GM23338 (cell line): ENCODE results near the gene MRPS34. TPM values are rescaled to one million over a fixed set of nuclear protein-coding genes. Genes with fewer than 3 reads are reported as not detected.

Source experiments
- ATAC-seq: fragments of 200-7000 bp; cut with Tn5 transposase; 3 replicates; pipeline ENCODE4 v1.9.1; 2020
- DNase-seq: peaks from one replicate; pipeline ENCODE4 v3.0.0-alpha.2; 2015; ENCODE audit warnings: low spot score
- H2AFZ ChIP-seq: fragments of 200-600 bp; sonication (generic); 2 replicates; pipeline ENCODE4 v1.8.0; 2016; ENCODE audit warnings: antibody characterized with exemption, mild to moderate bottlenecking, moderate library complexity
- H3F3A ChIP-seq: fragments of 200-600 bp; sonication (generic); replicated peaks from 2 replicates; pipeline ENCODE4 v1.8.0; 2017; ENCODE audit warnings: antibody characterized with exemption, mixed run types, low read depth
- H3K27ac ChIP-seq: fragments of 200-600 bp; sonication (generic); 2 replicates; pipeline ENCODE4 v1.6.1; 2016; ENCODE audit warnings: low read depth
- H3K27me3 ChIP-seq: fragments of 200-600 bp; sonication (generic); 2 replicates; pipeline ENCODE4 v1.8.0; 2016; ENCODE audit warnings: mild to moderate bottlenecking, mixed run types, moderate library complexity; ENCODE audit not compliant: insufficient read depth
- H3K36me3 ChIP-seq: fragments of 200-600 bp; sonication (generic); 2 replicates; pipeline ENCODE4 v1.8.0; 2016; ENCODE audit warnings: mild to moderate bottlenecking; ENCODE audit not compliant: insufficient read depth
- H3K4me1 ChIP-seq: fragments of 200-600 bp; sonication (generic); 2 replicates; pipeline ENCODE4 v1.8.0; 2016; ENCODE audit warnings: mild to moderate bottlenecking, moderate library complexity; ENCODE audit not compliant: insufficient read depth
- H3K4me2 ChIP-seq: fragments of 200-600 bp; sonication (generic); 2 replicates; pipeline ENCODE4 v1.7.1; 2017; ENCODE audit warnings: mixed run types
- H3K4me3 ChIP-seq: fragments of 200-600 bp; sonication (generic); 2 replicates; pipeline ENCODE4 v1.6.1; 2016; ENCODE audit warnings: mixed run types
- H3K79me2 ChIP-seq: fragments of 200-600 bp; sonication (generic); replicated peaks from 2 replicates; pipeline ENCODE4 v1.8.0; 2017; ENCODE audit warnings: mild to moderate bottlenecking; ENCODE audit not compliant: insufficient read depth
- H3K9me2 ChIP-seq: fragments of 200-600 bp; sonication (generic); 2 replicates; pipeline ENCODE4 v1.8.0; 2017; ENCODE audit not compliant: insufficient read depth
- H4K20me1 ChIP-seq: fragments of 200-600 bp; sonication (generic); replicated peaks from 2 replicates; pipeline ENCODE4 v1.8.0; 2017; ENCODE audit warnings: mild to moderate bottlenecking; ENCODE audit not compliant: insufficient read depth
- H3K27ac Mint-ChIP-seq: 2 replicates; pipeline ENCODE4 v1.8.0; 2020; ENCODE audit warnings: inconsistent platforms, mild to moderate bottlenecking, moderate library complexity, mixed read lengths
- H3K27me3 Mint-ChIP-seq: 3 replicates; pipeline ENCODE4 v1.8.0; 2022; ENCODE audit warnings: low read depth, mild to moderate bottlenecking, moderate library complexity, mixed read lengths, inconsistent platforms; ENCODE audit not compliant: insufficient read depth, poor library complexity
- H3K36me3 Mint-ChIP-seq: 3 replicates; pipeline ENCODE4 v1.8.0; 2021; ENCODE audit warnings: low read depth, mild to moderate bottlenecking, inconsistent platforms, moderate library complexity, mixed read lengths
- H3K4me1 Mint-ChIP-seq: 3 replicates; pipeline ENCODE4 v1.8.0; 2020; ENCODE audit warnings: mild to moderate bottlenecking, inconsistent platforms, mixed read lengths
- H3K4me3 Mint-ChIP-seq: 3 replicates; pipeline ENCODE4 v1.8.0; 2021; ENCODE audit warnings: moderate library complexity, mild to moderate bottlenecking, inconsistent platforms, mixed read lengths
- H3K9me3 Mint-ChIP-seq: 3 replicates; pipeline ENCODE4 v1.8.0; 2020; ENCODE audit warnings: moderate library complexity, mild to moderate bottlenecking, inconsistent platforms, mixed read lengths
- CREB1 ChIP-seq: fragments of 250-450 bp; sonication (Bioruptor Pico); IDR thresholded peaks from 2 replicates; pipeline ENCODE4 v1.5.0; 2020; ENCODE audit warnings: low read depth, mild to moderate bottlenecking, moderate library complexity
- EZH2phosphoT487 ChIP-seq: fragments of 200-600 bp; sonication (generic); IDR thresholded peaks from one replicate; pipeline ENCODE4 v1.8.1; 2018; ENCODE audit warnings: antibody characterized with exemption; ENCODE audit not compliant: unreplicated experiment
- JUNB ChIP-seq: IDR thresholded peaks from one replicate; pipeline ENCODE4 v1.6.1; 2016; ENCODE audit warnings: antibody characterized with exemption; ENCODE audit not compliant: unreplicated experiment
- REST ChIP-seq: IDR thresholded peaks from one replicate; pipeline ENCODE4 v1.6.1; 2018; ENCODE audit warnings: antibody characterized with exemption; ENCODE audit not compliant: unreplicated experiment
- STAT1 ChIP-seq: IDR thresholded peaks from one replicate; pipeline ENCODE4 v1.6.1; 2016; ENCODE audit warnings: antibody characterized with exemption; ENCODE audit not compliant: unreplicated experiment
- ZNF331 ChIP-seq: fragments of 250-450 bp; sonication (Bioruptor Pico); IDR thresholded peaks from 2 replicates; pipeline ENCODE4 v1.5.0; 2020; ENCODE audit warnings: low read depth, mild to moderate bottlenecking, moderate library complexity
- polyA plus RNA-seq: library from polyadenylated mRNA; unstranded; fragments of >200 nt; fragmentation: Nextera tagmentation; extraction: Ambion mirVana; gene quantifications from 2 replicates; pipeline ENCODE4 v1.2.1, GENCODE V29; 2016
- total RNA-seq: library from RNA; depleted of rRNA; stranded (reverse); fragments of >200 nt; shearing (Covaris generic); gene quantifications from 2 replicates; pipeline ENCODE4 v1.2.3, GENCODE V29; 2014
- TF ChIP-seq, protein P1 (sequence below), 2 experiments: fragments of 200-600 bp in 1 of 2; sonication (generic) in 1 of 2; conservative IDR thresholded peaks; 2 replicates each; pipeline versions ENCODE4 v1.5.1 to v1.6.1; 2016 to 2017; ENCODE audit warnings: antibody characterized with exemption in 2 of 2, low read depth in 2 of 2, mild to moderate bottlenecking in 2 of 2, moderate library complexity in 1 of 2
- TF ChIP-seq, protein P2 (sequence below): fragments of 250-450 bp; sonication (Bioruptor Pico); IDR thresholded peaks from 2 replicates; pipeline ENCODE4 v1.5.0; 2020; ENCODE audit warnings: mild to moderate bottlenecking, moderate library complexity

MRPS34 gene
- total and polyA plus RNA-seq, 2 experiments from 2014 or later: 248 to 391 TPM

DNA sequence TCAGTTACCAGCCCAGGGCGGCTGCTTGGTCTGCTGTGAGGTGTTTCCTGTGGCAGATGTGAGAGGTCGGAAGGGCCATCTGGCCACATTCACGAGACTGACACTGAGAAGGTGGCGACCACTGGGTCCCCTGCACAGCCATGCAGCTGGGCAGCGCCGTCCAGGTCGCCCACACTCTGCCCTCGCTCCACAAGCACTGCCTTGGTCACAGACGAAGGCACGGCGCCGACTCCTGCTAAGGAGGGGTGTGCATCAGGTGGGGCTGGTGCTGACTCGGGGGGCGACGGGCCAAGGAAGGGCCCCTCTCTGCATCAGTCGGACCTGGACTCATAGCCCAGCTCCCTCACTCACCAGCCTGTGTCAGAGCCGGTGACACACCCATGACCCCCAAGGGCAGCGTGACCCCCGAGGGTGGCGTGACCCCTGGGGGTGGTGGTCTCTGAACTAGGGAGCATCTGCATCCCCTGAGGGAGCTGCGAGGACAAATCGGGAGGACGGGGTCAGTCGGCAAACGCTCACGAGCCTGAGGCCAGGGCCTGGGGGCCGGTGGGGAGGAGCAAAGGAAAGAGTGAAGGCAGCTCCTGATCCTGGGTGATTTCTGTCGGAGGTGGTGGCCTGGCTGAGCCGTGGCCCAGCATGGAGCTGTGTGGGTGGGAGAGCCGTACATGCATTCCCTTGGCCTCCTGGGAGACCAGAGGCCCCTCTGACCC is 32.0 kb downstream of the MRPS34 start:
- Mint-ChIP-seq H3K27me3 (peaks cover 6% of the 10 kb centered on the region), H3K4me3 (no peak overlapping the region), H3K4me1 (no peaks in the 10 kb centered on the region), H3K36me3 (peaks cover 8% of the 10 kb centered on the region; the same call in 2 of the 3 replicates), H3K27ac (no peak overlapping the region; the same call in 1 of the 2 replicates), H3K9me3 (peaks cover 3% of the 10 kb centered on the region; the same call in 2 of the 3 replicates)
- no peak overlapping the region for H2AFZ ChIP-seq
- no peaks in the 10 kb centered on the region for H3K9me2 ChIP-seq
- no peak overlapping the region for H3K4me2 ChIP-seq
- no peaks in the 10 kb centered on the region for H3K27me3 ChIP-seq
- H3K4me3 ChIP-seq: no peak overlapping the region
- DNase-seq (no peak), ATAC-seq (no peak)
- H3K79me2 ChIP-seq: no peaks in the 10 kb centered on the region
- no peak overlapping the region for H3K27ac ChIP-seq
- peaks cover 36% of the 10 kb centered on the region for H3F3A ChIP-seq
- H4K20me1 ChIP-seq: no peaks in the 10 kb centered on the region
- no peaks in the 10 kb centered on the region for H3K4me1 ChIP-seq
- H3K36me3 ChIP-seq: no peaks in the 10 kb centered on the region
- TF ChIP-seq ZNF331 (CRISPR knock-in tag) (no peak), EZH2phosphoT487 (no peak), CREB1 (CRISPR knock-in tag) (no peak), JUNB (no peak), STAT1 (no peak), REST (no peak)
- TF ChIP-seq, protein P1, sequence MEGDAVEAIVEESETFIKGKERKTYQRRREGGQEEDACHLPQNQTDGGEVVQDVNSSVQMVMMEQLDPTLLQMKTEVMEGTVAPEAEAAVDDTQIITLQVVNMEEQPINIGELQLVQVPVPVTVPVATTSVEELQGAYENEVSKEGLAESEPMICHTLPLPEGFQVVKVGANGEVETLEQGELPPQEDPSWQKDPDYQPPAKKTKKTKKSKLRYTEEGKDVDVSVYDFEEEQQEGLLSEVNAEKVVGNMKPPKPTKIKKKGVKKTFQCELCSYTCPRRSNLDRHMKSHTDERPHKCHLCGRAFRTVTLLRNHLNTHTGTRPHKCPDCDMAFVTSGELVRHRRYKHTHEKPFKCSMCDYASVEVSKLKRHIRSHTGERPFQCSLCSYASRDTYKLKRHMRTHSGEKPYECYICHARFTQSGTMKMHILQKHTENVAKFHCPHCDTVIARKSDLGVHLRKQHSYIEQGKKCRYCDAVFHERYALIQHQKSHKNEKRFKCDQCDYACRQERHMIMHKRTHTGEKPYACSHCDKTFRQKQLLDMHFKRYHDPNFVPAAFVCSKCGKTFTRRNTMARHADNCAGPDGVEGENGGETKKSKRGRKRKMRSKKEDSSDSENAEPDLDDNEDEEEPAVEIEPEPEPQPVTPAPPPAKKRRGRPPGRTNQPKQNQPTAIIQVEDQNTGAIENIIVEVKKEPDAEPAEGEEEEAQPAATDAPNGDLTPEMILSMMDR (conservative IDR thresholded peaks at IDR 0.05; ENCODE audit: low read depth in 2 of 2): no peak
- TF ChIP-seq, protein P2, sequence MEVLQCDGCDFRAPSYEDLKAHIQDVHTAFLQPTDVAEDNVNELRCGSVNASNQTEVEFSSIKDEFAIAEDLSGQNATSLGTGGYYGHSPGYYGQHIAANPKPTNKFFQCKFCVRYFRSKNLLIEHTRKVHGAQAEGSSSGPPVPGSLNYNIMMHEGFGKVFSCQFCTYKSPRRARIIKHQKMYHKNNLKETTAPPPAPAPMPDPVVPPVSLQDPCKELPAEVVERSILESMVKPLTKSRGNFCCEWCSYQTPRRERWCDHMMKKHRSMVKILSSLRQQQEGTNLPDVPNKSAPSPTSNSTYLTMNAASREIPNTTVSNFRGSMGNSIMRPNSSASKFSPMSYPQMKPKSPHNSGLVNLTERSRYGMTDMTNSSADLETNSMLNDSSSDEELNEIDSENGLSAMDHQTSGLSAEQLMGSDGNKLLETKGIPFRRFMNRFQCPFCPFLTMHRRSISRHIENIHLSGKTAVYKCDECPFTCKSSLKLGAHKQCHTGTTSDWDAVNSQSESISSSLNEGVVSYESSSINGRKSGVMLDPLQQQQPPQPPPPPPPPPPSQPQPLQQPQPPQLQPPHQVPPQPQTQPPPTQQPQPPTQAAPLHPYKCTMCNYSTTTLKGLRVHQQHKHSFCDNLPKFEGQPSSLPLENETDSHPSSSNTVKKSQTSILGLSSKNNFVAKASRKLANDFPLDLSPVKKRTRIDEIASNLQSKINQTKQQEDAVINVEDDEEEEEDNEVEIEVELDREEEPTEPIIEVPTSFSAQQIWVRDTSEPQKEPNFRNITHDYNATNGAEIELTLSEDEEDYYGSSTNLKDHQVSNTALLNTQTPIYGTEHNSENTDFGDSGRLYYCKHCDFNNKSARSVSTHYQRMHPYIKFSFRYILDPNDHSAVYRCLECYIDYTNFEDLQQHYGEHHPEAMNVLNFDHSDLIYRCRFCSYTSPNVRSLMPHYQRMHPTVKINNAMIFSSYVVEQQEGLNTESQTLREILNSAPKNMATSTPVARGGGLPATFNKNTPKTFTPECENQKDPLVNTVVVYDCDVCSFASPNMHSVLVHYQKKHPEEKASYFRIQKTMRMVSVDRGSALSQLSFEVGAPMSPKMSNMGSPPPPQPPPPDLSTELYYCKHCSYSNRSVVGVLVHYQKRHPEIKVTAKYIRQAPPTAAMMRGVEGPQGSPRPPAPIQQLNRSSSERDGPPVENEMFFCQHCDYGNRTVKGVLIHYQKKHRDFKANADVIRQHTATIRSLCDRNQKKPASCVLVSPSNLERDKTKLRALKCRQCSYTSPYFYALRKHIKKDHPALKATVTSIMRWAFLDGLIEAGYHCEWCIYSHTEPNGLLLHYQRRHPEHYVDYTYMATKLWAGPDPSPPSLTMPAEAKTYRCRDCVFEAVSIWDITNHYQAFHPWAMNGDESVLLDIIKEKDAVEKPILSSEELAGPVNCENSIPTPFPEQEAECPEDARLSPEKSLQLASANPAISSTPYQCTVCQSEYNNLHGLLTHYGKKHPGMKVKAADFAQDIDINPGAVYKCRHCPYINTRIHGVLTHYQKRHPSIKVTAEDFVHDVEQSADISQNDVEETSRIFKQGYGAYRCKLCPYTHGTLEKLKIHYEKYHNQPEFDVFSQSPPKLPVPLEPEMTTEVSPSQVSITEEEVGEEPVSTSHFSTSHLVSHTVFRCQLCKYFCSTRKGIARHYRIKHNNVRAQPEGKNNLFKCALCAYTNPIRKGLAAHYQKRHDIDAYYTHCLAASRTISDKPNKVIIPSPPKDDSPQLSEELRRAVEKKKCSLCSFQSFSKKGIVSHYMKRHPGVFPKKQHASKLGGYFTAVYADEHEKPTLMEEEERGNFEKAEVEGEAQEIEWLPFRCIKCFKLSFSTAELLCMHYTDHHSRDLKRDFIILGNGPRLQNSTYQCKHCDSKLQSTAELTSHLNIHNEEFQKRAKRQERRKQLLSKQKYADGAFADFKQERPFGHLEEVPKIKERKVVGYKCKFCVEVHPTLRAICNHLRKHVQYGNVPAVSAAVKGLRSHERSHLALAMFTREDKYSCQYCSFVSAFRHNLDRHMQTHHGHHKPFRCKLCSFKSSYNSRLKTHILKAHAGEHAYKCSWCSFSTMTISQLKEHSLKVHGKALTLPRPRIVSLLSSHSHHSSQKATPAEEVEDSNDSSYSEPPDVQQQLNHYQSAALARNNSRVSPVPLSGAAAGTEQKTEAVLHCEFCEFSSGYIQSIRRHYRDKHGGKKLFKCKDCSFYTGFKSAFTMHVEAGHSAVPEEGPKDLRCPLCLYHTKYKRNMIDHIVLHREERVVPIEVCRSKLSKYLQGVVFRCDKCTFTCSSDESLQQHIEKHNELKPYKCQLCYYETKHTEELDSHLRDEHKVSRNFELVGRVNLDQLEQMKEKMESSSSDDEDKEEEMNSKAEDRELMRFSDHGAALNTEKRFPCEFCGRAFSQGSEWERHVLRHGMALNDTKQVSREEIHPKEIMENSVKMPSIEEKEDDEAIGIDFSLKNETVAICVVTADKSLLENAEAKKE (CRISPR knock-in tag): no peak
